Left ventricle myocardium inferior (tissue), 1 donor: ENCODE data around the gene DNAI2. TPM values are rescaled to one million over a fixed set of nuclear protein-coding genes. Genes with fewer than 3 reads are reported as not detected.

Experiments
- DNase-seq: peaks from one replicate; pipeline ENCODE4 v3.0.0-alpha.2; 2020
- H3K27ac ChIP-seq: fragments of 200-600 bp; replicated peaks from 2 replicates; pipeline ENCODE4 v1.8.0; 2021
- H3K27me3 ChIP-seq: fragments of 200-600 bp; 2 replicates; pipeline ENCODE4 v1.8.0; 2021; ENCODE audit warnings: low read depth
- H3K36me3 ChIP-seq: fragments of 200-600 bp; 2 replicates; pipeline ENCODE4 v1.8.0; 2021
- H3K4me1 ChIP-seq: fragments of 200-600 bp; 2 replicates; pipeline ENCODE4 v1.8.0; 2021
- H3K4me3 ChIP-seq: fragments of 200-600 bp; 2 replicates; pipeline ENCODE4 v1.8.0; 2021; ENCODE audit warnings: mild to moderate bottlenecking, moderate library complexity
- H3K9me3 ChIP-seq: fragments of 200-600 bp; replicated peaks from 2 replicates; pipeline ENCODE4 v1.8.0; 2021
- intact Hi-C: fragments of 100-400 bp; cut with micrococcal nuclease; formaldehyde crosslinking; loops from one replicate; pipeline ENCODE4 v1.11.0; 2022
- total RNA-seq: library from RNA; stranded (reverse); fragmentation: NEBNext Ultra II Directional; extraction: Animal tissue kit (Norgen Biotek cat#: 25700); gene quantifications from one replicate; pipeline ENCODE4 v1.2.1, GENCODE V29; 2021
- TF ChIP-seq, protein P1 (sequence below): fragments of 200-600 bp; IDR thresholded peaks from 2 replicates; pipeline ENCODE4 v1.8.0; 2021; ENCODE audit warnings: antibody characterized with exemption, mild to moderate bottlenecking, borderline replicate concordance
- donor health status: DM: no; HTN: yes; CAD: no; lungs with severe emphysema.

Gene DNAI2
- total RNA-seq, 1 donor from 2014 or later: not detected

DNA sequence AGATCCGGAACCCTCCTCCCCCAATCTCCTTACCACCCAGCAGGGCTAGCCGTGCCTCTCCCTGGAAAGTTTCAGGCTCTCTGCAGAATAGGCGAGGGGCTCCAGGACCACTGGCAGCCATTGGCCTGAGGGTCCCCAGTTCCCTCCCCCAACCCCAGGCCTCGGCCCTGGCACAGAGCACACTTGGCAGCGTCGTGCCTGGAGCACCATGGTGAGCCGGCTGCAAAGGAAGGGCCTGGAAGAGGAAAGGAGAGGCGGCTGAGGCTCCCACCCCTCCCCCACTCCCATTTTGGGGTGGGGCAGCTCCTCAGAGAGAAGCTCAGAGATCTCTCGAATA lies 88.0 kb downstream of the DNAI2 start:
- intact Hi-C loops: no loop called here
- DNase-seq: no peak
- peaks cover 69% of the 10 kb centered on the region for H3K27me3 ChIP-seq
- TF ChIP-seq, protein P1, sequence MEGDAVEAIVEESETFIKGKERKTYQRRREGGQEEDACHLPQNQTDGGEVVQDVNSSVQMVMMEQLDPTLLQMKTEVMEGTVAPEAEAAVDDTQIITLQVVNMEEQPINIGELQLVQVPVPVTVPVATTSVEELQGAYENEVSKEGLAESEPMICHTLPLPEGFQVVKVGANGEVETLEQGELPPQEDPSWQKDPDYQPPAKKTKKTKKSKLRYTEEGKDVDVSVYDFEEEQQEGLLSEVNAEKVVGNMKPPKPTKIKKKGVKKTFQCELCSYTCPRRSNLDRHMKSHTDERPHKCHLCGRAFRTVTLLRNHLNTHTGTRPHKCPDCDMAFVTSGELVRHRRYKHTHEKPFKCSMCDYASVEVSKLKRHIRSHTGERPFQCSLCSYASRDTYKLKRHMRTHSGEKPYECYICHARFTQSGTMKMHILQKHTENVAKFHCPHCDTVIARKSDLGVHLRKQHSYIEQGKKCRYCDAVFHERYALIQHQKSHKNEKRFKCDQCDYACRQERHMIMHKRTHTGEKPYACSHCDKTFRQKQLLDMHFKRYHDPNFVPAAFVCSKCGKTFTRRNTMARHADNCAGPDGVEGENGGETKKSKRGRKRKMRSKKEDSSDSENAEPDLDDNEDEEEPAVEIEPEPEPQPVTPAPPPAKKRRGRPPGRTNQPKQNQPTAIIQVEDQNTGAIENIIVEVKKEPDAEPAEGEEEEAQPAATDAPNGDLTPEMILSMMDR: no peak
- peaks cover 11% of the 10 kb centered on the region for H3K4me1 ChIP-seq
- H3K27ac ChIP-seq: no peak overlapping the region
- no peak overlapping the region for H3K4me3 ChIP-seq
- H3K9me3 ChIP-seq: no peaks in the 10 kb centered on the region
- no peaks in the 10 kb centered on the region for H3K36me3 ChIP-seq

DNA sequence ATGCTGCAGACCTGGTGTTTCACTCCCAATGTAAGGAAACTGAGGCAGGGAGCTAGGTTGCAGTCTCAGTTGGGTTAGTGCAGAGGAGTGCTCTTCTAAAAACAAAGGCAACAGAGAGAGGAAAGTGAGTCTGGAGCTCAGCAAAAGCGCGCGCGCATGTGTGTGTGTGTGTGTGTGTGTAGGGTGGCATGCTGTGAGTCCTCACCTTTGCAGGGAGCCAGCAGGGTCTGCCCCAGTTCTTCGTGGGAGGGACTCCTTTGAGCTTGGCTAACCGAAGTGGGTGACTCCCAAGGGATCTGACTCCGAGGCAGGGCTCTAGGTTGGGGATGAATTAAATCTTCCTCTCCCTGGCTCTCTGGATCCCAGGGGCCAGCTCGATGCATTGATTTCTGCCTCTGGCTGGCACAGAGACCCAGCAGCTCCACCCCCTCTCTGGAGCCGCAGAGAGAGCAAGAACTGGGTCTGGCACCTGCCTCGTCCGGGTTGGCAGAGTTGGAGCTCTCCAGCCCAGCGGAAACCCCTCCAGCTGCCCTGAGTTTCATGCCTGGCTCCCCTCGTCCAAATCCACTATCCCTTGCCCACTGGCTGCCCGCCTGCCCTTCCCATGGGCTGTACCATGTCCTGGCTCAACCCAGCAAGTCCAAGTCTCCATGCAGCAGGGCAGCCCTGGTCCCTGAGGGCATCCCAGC lies 88.9 kb downstream of the DNAI2 start:
- H3K36me3 ChIP-seq: no peaks in the 10 kb centered on the region
- intact Hi-C loops: no loop called here
- peaks cover 61% of the 10 kb centered on the region for H3K27me3 ChIP-seq
- H3K4me3 ChIP-seq: no peak overlapping the region
- H3K27ac ChIP-seq: no peak overlapping the region
- TF ChIP-seq, protein P1: no peak
- H3K4me1 ChIP-seq: peaks cover 5% of the 10 kb centered on the region
- no peaks in the 10 kb centered on the region for H3K9me3 ChIP-seq
- DNase-seq: no peak

Other genes with a start within 250 kb of the DNAI2 start
- gene RPL38, start 70.6 kb upstream of the DNAI2 start, total RNA-seq: 702 TPM
- 28.1 TPM for gene TTYH2, start 60.7 kb upstream of the DNAI2 start, total RNA-seq
- gene KIF19, start 52.0 kb downstream of the DNAI2 start, total RNA-seq: 0.08 TPM
- not detected for gene BTBD17, start 87.6 kb downstream of the DNAI2 start, total RNA-seq
- gene GPR142, start 93.3 kb downstream of the DNAI2 start, total RNA-seq: not detected
- gene GPRC5C, start 157.9 kb downstream of the DNAI2 start, total RNA-seq: 32.0 TPM
- gene CD300A, start 192.4 kb downstream of the DNAI2 start, total RNA-seq: 1.2 TPM